SK-MEL-5 (cell line): ENCODE data around the gene SMIM35. TPM values are rescaled to one million over a fixed set of nuclear protein-coding genes. Genes with fewer than 3 reads are reported as not detected.

Experiments
- DNase-seq: peaks from one replicate; pipeline ENCODE4 v3.0.0-alpha.2; 2016; ENCODE audit warnings: low read depth, low spot score
- in situ Hi-C: cut with HindIII; loops from 2 replicates; pipeline ENCODE4 v1.10.0; 2016; ENCODE audit warnings: low sequenced_read_pairs, high pct_unique_total_duplicates, low pct_unique_long_range_greater_than_20kb
- polyA plus RNA-seq, 2 experiments: library from polyadenylated mRNA; depleted of rRNA; stranded (reverse); fragments of >200 nt; gene quantifications; 2 replicates each; pipeline ENCODE4 v1.2.3, GENCODE V29; 2015
- total RNA-seq: library from RNA; depleted of rRNA; stranded (reverse); fragments of >200 nt; shearing (Covaris generic); gene quantifications from 2 replicates; pipeline ENCODE4 v1.2.3, GENCODE V29; 2014; rRNA removed

SMIM35 gene
- total RNA-seq: not detected in 2 replicates
- polyA plus RNA-seq (2015; cell fraction: cytosol; rRNA removed): not detected in 2 replicates
- not detected in 2 replicates for polyA plus RNA-seq (2015; cell fraction: nucleus; rRNA removed)

- in situ Hi-C loops: no loop called here
- DNase-seq: no peak
Measured at GRCh38 chr11:118086913-118087768, at the start of gene SMIM35. TSS of gene SMIM35 (minus strand) at chr11:118086963. CDS start at chr11:118086757, 206 bp downstream.

GRCh38 chr11:118136341-118136740, 49.6 kb upstream of the SMIM35 start:
- in situ Hi-C loops: no loop called here
- no peak for DNase-seq

GRCh38 chr11:118135796-118136165, 49.0 kb upstream of the SMIM35 start:
- no peak for DNase-seq
- in situ Hi-C loops: no loop called here

- in situ Hi-C loops: no loop called here
- DNase-seq: no peak
Measured at GRCh38 chr11:118135051-118135795, 48.5 kb upstream of the SMIM35 start.

- in situ Hi-C loops: no loop called here
- no peak for DNase-seq
Measured at GRCh38 chr11:118133816-118134215, 47.1 kb upstream of the SMIM35 start.

- in situ Hi-C loops: no loop called here
- no peak for DNase-seq
Measured at GRCh38 chr11:118132385-118133151, 45.8 kb upstream of the SMIM35 start.

GRCh38 chr11:118129471-118130172, 42.9 kb upstream of the SMIM35 start:
- in situ Hi-C loops: no loop called here
- no peak for DNase-seq

- DNase-seq: no peak
- in situ Hi-C loops: no loop called here
Measured at GRCh38 chr11:118128721-118129470, 42.1 kb upstream of the SMIM35 start.

- DNase-seq: no peak
- in situ Hi-C loops: no loop called here
Measured at GRCh38 chr11:118128310-118128709, 41.5 kb upstream of the SMIM35 start.

- DNase-seq: no peak
Measured at GRCh38 chr11:118126082-118126838, 39.5 kb upstream of the SMIM35 start.

GRCh38 chr11:118124929-118125535, 38.3 kb upstream of the SMIM35 start:
- DNase-seq: no peak
- in situ Hi-C loops: no loop called here

More at GRCh38 chr11:118126082-118126838, 39.5 kb upstream of the SMIM35 start:
- in situ Hi-C loops: no loop called here

- in situ Hi-C loops: no loop called here
- DNase-seq: no peak
Measured at GRCh38 chr11:118120793-118121192, 34.0 kb upstream of the SMIM35 start.

- DNase-seq: no peak
- in situ Hi-C loops: no loop called here
Measured at GRCh38 chr11:118117790-118118601, 31.2 kb upstream of the SMIM35 start.

- in situ Hi-C loops: no loop called here
- no peak for DNase-seq
Measured at GRCh38 chr11:118115048-118115447, 28.3 kb upstream of the SMIM35 start.

GRCh38 chr11:118114266-118114665, 27.5 kb upstream of the SMIM35 start:
- in situ Hi-C loops: no loop called here
- DNase-seq: no peak
